Small intestine (tissue), 16 donors: Measurements from ENCODE around the gene CDC42EP3. TPM values are rescaled to one million over a fixed set of nuclear protein-coding genes. Genes with fewer than 3 reads are reported as not detected.
A peak's percentile ranks its signal among the peaks of the same experiment; 100 is the strongest.

Source experiments
- DNase-seq, 2 donors: peaks; one replicate each; pipeline versions ENCODE4 v3.0.0 to v3.0.0-alpha.2; 2013
- FAIRE-seq: peaks from 2 replicates; lab custom pipeline; 2012; peaks lifted over from hg19 to GRCh38; lab: Jason Lieb, UNC
- H3K27ac ChIP-seq, 3 donors: one replicate each; pipeline ENCODE4 v1.5.1; 2013; ENCODE audit warnings: low read length in 2 of 3, mild to moderate bottlenecking in 2 of 3, control low read depth in 1 of 3, inconsistent platforms in 1 of 3, low read depth in 1 of 3, moderate library complexity in 1 of 3
- H3K27me3 ChIP-seq, 3 donors: one replicate each; pipeline ENCODE4 v1.6.1; 2013; ENCODE audit warnings: low read length in 3 of 3, inconsistent platforms in 1 of 3; ENCODE audit not compliant: control insufficient read depth in 3 of 3, insufficient read depth in 3 of 3
- H3K36me3 ChIP-seq, 3 donors: one replicate each; pipeline ENCODE4 v1.6.1; 2013; ENCODE audit warnings: low read length in 3 of 3, inconsistent platforms in 1 of 3, low read depth in 1 of 3, mild to moderate bottlenecking in 1 of 3, moderate library complexity in 1 of 3; ENCODE audit not compliant: control insufficient read depth in 3 of 3, insufficient read depth in 2 of 3
- H3K4me1 ChIP-seq, 3 donors: one replicate each; pipeline ENCODE4 v1.6.1; 2013; ENCODE audit warnings: low read length in 2 of 3, inconsistent platforms in 1 of 3, low read depth in 1 of 3, mild to moderate bottlenecking in 1 of 3, moderate library complexity in 1 of 3; ENCODE audit not compliant: control insufficient read depth in 3 of 3, insufficient read depth in 2 of 3
- H3K4me3 ChIP-seq, 3 donors: one replicate each; pipeline ENCODE4 v1.5.1; 2013; ENCODE audit warnings: low read length in 3 of 3, control low read depth in 1 of 3, inconsistent platforms in 1 of 3, low read depth in 1 of 3, mild to moderate bottlenecking in 1 of 3, moderate library complexity in 1 of 3
- H3K9me3 ChIP-seq, 2 donors: one replicate each; pipeline ENCODE4 v1.6.1; 2013; ENCODE audit warnings: low read depth in 1 of 2, low read length in 1 of 2; ENCODE audit not compliant: control insufficient read depth in 2 of 2, insufficient read depth in 1 of 2
- WGBS, 3 donors: extraction: QIAGEN DNeasy Blood & Tissue Kit; methylation state at CpG; one replicate each; pipeline ENCODE4 v1.1.7; 2013; 5-methylcytosine and 5-hydroxymethylcytosine counted together
- long read RNA-seq, 10 donors: transcript quantifications; one replicate each; lab custom pipeline, GENCODE V29; 2026
- polyA plus RNA-seq, 4 donors: library from polyadenylated mRNA; stranded (reverse) in 3 of 4; unstranded in 1 of 4; fragments of 200-250 nt in 3 of 4; fragments of 120-200 nt in 1 of 4; gene quantifications; one replicate each; pipeline versions ENCODE4 v1.2.1 to v1.2.3, GENCODE V29; 2013
- donor health status: healthy with polysubstance abuse.
- donor health status: control.
- donor health status: control.
- donor health status: Bipolar disorder and iron deficiency.
- donor health status: healthy.

The CDC42EP3 gene
- 10 to 100 TPM in 1 of 4 donors, 1 to 10 TPM in 3; 1.1 to 10.6 (median 5.2) TPM for polyA plus RNA-seq
- long read RNA-seq, donor 1: 0 reads
- long read RNA-seq, donor 2: 0 reads
- long read RNA-seq, donor 3, full-length matches to known transcripts: 3 of 3 reads
- long read RNA-seq, donor 3, partial matches to known transcripts: 0 of 3 reads
- long read RNA-seq, donor 3, other reads (novel, unspliced or antisense): 0 of 3 reads
- long read RNA-seq, donor 4: 0 reads
- long read RNA-seq, donor 5: 0 reads
- long read RNA-seq, donor 6, full-length matches to known transcripts: 1 of 1 reads
- long read RNA-seq, donor 6, partial matches to known transcripts: 0 of 1 reads
- long read RNA-seq, donor 6, other reads (novel, unspliced or antisense): 0 of 1 reads
- long read RNA-seq, donor 7: 0 reads
- long read RNA-seq, donor 8, full-length matches to known transcripts: 4 of 4 reads
- long read RNA-seq, donor 8, partial matches to known transcripts: 0 of 4 reads
- long read RNA-seq, donor 8, other reads (novel, unspliced or antisense): 0 of 4 reads
- long read RNA-seq, donor 9, full-length matches to known transcripts: 1 of 1 reads
- long read RNA-seq, donor 9, partial matches to known transcripts: 0 of 1 reads
- long read RNA-seq, donor 9, other reads (novel, unspliced or antisense): 0 of 1 reads
- long read RNA-seq, donor 10, full-length matches to known transcripts: 14 of 14 reads
- long read RNA-seq, donor 10, partial matches to known transcripts: 0 of 14 reads
- long read RNA-seq, donor 10, other reads (novel, unspliced or antisense): 0 of 14 reads

- WGBS, 3 donors: 0 to 1% (median 1%) methylated on average over 72 to 90 of the region's 90 CpGs
- Histone ChIP-seq H3K4me1 (peaks cover 0 to 5% (median under 1%) of the 10 kb centered on the region in 3 donors), H3K27me3 (peaks cover 0 to 24% (median 0%) of the 10 kb centered on the region in 3 donors), H3K27ac (peak within 1 kb of the TSS; percentile 66 to 92 (median 71)), H3K36me3 (peaks cover 0 to 2% (median 0%) of the 10 kb centered on the region in 3 donors), H3K9me3 (no peaks in the 10 kb centered on the region), H3K4me3 (peak within 1 kb of the TSS; percentile 61 to 84 (median 70))
- no peak for FAIRE-seq
- peak; percentile 42 to 75 for DNase-seq
These were observed at the start of gene CDC42EP3 for GRCh38 chr2:37671009-37671815. CDC42EP3 (minus strand) TSS chr2:37671642; CDS start chr2:37646587, 25,055 bp downstream.

- no peak for DNase-seq
- Histone ChIP-seq H3K36me3 (no peaks in the 10 kb centered on the region), H3K4me1 (no peaks in the 10 kb centered on the region), H3K27ac (no peak overlapping the region), H3K4me3 (no peak overlapping the region), H3K9me3 (peaks cover 0 to 7% of the 10 kb centered on the region in 2 donors), H3K27me3 (no peaks in the 10 kb centered on the region)
- FAIRE-seq: no peak
- WGBS, 3 donors: 83 to 93% (median 85%) methylated on average over 2 of the region's 2 CpGs
These were observed 49.7 kb upstream of the CDC42EP3 start for GRCh38 chr2:37721201-37721560.

- Histone ChIP-seq H3K4me1 (no peaks in the 10 kb centered on the region), H3K27ac (no peak overlapping the region), H3K4me3 (no peak overlapping the region), H3K36me3 (no peaks in the 10 kb centered on the region), H3K27me3 (no peaks in the 10 kb centered on the region), H3K9me3 (peaks cover 0 to 7% of the 10 kb centered on the region in 2 donors)
- no peak for DNase-seq
- no peak for FAIRE-seq
- WGBS, 3 donors: 63 to 74% (median 70%) methylated on average over 6 of the region's 6 CpGs
These were observed 49.2 kb upstream of the CDC42EP3 start for GRCh38 chr2:37720533-37721200.

- Histone ChIP-seq H3K4me3 (no peak overlapping the region), H3K4me1 (no peaks in the 10 kb centered on the region), H3K27me3 (no peaks in the 10 kb centered on the region), H3K9me3 (peaks cover 0 to 7% of the 10 kb centered on the region in 2 donors), H3K27ac (no peak overlapping the region), H3K36me3 (no peaks in the 10 kb centered on the region)
- DNase-seq (no peak), FAIRE-seq (no peak)
- WGBS, 3 donors: 65 to 82% (median 73%) methylated on average over 7 of the region's 7 CpGs
These were observed 47.2 kb upstream of the CDC42EP3 start for GRCh38 chr2:37718515-37719161.

- H3K4me1 ChIP-seq: peaks cover 0 to 4% (median 0%) of the 10 kb centered on the region in 3 donors
- H3K4me3 ChIP-seq: no peak overlapping the region
- WGBS, 3 donors: 61 to 76% (median 63%) methylated on average over 3 of the region's 3 CpGs
- no peaks in the 10 kb centered on the region for H3K36me3 ChIP-seq
- H3K27ac ChIP-seq: no peak overlapping the region
- no peaks in the 10 kb centered on the region for H3K27me3 ChIP-seq
- no peak for FAIRE-seq
- DNase-seq: no peak
- no peaks in the 10 kb centered on the region for H3K9me3 ChIP-seq
These were observed 41.8 kb upstream of the CDC42EP3 start for GRCh38 chr2:37713258-37713700.

GRCh38 chr2:37711831-37712230 is 40.4 kb upstream of the CDC42EP3 start:
- no peak overlapping the region for H3K27ac ChIP-seq
- H3K9me3 ChIP-seq: no peaks in the 10 kb centered on the region
- peaks cover 0 to 4% (median 0%) of the 10 kb centered on the region in 3 donors for H3K4me1 ChIP-seq
- FAIRE-seq: no peak
- 79 to 91% (median 85%) methylated on average over 2 of the region's 2 CpGs for WGBS, 3 donors
- H3K36me3 ChIP-seq: no peaks in the 10 kb centered on the region
- DNase-seq: no peak
- no peak overlapping the region for H3K4me3 ChIP-seq
- no peaks in the 10 kb centered on the region for H3K27me3 ChIP-seq

GRCh38 chr2:37711308-37711731 is 39.9 kb upstream of the CDC42EP3 start:
- H3K36me3 ChIP-seq: no peaks in the 10 kb centered on the region
- 47 to 66% (median 63%) methylated on average over 1 of the region's 1 CpG for WGBS, 3 donors
- DNase-seq (peak in 1 of 2 donors; percentile 48), FAIRE-seq (no peak)
- no peak overlapping the region for H3K27ac ChIP-seq
- H3K9me3 ChIP-seq: no peaks in the 10 kb centered on the region
- H3K4me1 ChIP-seq: peaks cover 0 to 4% (median 0%) of the 10 kb centered on the region in 3 donors
- H3K4me3 ChIP-seq: no peak overlapping the region
- no peaks in the 10 kb centered on the region for H3K27me3 ChIP-seq
